T-helper 17 cell (primary cell): ENCODE results near the gene TMEM139. TPM values are rescaled to one million over a fixed set of nuclear protein-coding genes. Genes with fewer than 3 reads are reported as not detected.
"Not testable (repeated sequence)": the region's sequence is repeated elsewhere in the genome, so short reads cannot be mapped to it uniquely, and the experiment has no call there.

ENCODE experiments used
- ATAC-seq: fragments of 150-1000 bp; cut with Tn5 transposase; 2 replicates; pipeline ENCODE4 v1.10.0; 2021; ENCODE audit warnings: mild to moderate bottlenecking, moderate library complexity
- DNase-seq, 3 donors: peaks; one replicate each; pipeline versions ENCODE4 v3.0.0 to v3.0.0-alpha.2; 2020 to 2021
- H3K9me3 ChIP-seq: one replicate; pipeline ENCODE4 v1.7.0; 2013; ENCODE audit warnings: low read length, mild to moderate bottlenecking; ENCODE audit not compliant: control insufficient read depth, poor library complexity, severe bottlenecking
- H3K27ac Mint-ChIP-seq: one replicate; pipeline ENCODE4 v1.8.0; 2022; ENCODE audit warnings: mild to moderate bottlenecking, moderate library complexity, mixed read lengths
- H3K27me3 Mint-ChIP-seq: one replicate; pipeline ENCODE4 v1.8.0; 2022; ENCODE audit warnings: mixed read lengths
- H3K36me3 Mint-ChIP-seq: one replicate; pipeline ENCODE4 v1.8.0; 2022; ENCODE audit warnings: low read depth, mixed read lengths
- H3K4me1 Mint-ChIP-seq: one replicate; pipeline ENCODE4 v1.8.0; 2022; ENCODE audit warnings: mild to moderate bottlenecking, mixed read lengths
- H3K4me3 Mint-ChIP-seq: one replicate; pipeline ENCODE4 v1.8.0; 2022; ENCODE audit warnings: mild to moderate bottlenecking, moderate library complexity, mixed read lengths
- total RNA-seq, 4 donors: library from RNA in 2 of 4; stranded (reverse) in 2 of 4; gene quantifications; one replicate each; pipeline ENCODE4 v1.2.3 and lab custom pipeline; 2022 to 2026

TMEM139 gene
- total RNA-seq, 2 donors from 2014 or later: 0.77 to 0.86 TPM

DNA sequence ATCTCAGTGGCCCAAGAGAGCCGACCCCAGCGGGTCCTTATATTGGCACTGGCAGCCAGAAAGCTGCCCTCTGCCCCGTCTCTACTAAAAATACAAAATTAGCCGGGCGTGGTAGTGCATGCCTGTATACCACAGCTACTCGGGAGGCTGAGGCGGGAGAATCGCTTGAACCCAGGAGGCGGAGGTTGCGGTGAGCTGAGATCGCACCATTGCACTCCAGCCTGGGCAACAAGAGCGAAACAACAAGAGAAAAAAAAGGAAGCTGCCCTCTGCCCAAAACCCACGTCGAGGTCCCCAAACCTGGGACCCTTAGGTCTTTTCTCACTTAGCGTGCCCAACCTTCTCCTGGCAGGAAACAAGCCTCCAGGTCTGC is 20.6 kb upstream of the TMEM139 start:
- H3K9me3 ChIP-seq, H3K27me3 Mint-ChIP-seq, ATAC-seq, DNase-seq: not testable (repeated sequence)
- Mint-ChIP-seq H3K4me3 (peak overlapping the region; percentile 97), H3K4me1 (peaks cover 38% of the 10 kb centered on the region), H3K36me3 (peaks cover 13% of the 10 kb centered on the region), H3K27ac (peak overlapping the region; percentile 96)

- no peaks in the 10 kb centered on the region for H3K9me3 ChIP-seq
- DNase-seq (no peak), ATAC-seq (no peak)
- H3K27me3 Mint-ChIP-seq: no peaks in the 10 kb centered on the region
- peaks cover 15% of the 10 kb centered on the region for H3K36me3 Mint-ChIP-seq
- peaks cover 32% of the 10 kb centered on the region for H3K4me1 Mint-ChIP-seq
- H3K4me3 Mint-ChIP-seq: peak overlapping the region; percentile 97
- H3K27ac Mint-ChIP-seq: peak overlapping the region; percentile 96
These were observed 19.6 kb upstream of the TMEM139 start for GRCh38 chr7:143265017-143265693.

GRCh38 chr7:143269251-143269650 is 15.5 kb upstream of the TMEM139 start:
- H3K27ac Mint-ChIP-seq: peak overlapping the region; percentile 89
- no peaks in the 10 kb centered on the region for H3K27me3 Mint-ChIP-seq
- no peak for DNase-seq
- no peaks in the 10 kb centered on the region for H3K9me3 ChIP-seq
- peaks cover 28% of the 10 kb centered on the region for H3K4me1 Mint-ChIP-seq
- no peak for ATAC-seq
- H3K4me3 Mint-ChIP-seq: no peak overlapping the region
- H3K36me3 Mint-ChIP-seq: peaks cover 13% of the 10 kb centered on the region

GRCh38 chr7:143271240-143271639 is 13.5 kb upstream of the TMEM139 start:
- DNase-seq (no peak), ATAC-seq (no peak)
- peaks cover 2% of the 10 kb centered on the region for H3K36me3 Mint-ChIP-seq
- no peaks in the 10 kb centered on the region for H3K27me3 Mint-ChIP-seq
- H3K27ac Mint-ChIP-seq: peak overlapping the region; percentile 87
- peaks cover 11% of the 10 kb centered on the region for H3K4me1 Mint-ChIP-seq
- H3K4me3 Mint-ChIP-seq: no peak overlapping the region
- H3K9me3 ChIP-seq: no peaks in the 10 kb centered on the region

GRCh38 chr7:143272871-143273270 is 11.9 kb upstream of the TMEM139 start:
- Mint-ChIP-seq H3K36me3 (peaks cover 2% of the 10 kb centered on the region), H3K27ac (peak overlapping the region; percentile 87)
- no peak for ATAC-seq

DNA sequence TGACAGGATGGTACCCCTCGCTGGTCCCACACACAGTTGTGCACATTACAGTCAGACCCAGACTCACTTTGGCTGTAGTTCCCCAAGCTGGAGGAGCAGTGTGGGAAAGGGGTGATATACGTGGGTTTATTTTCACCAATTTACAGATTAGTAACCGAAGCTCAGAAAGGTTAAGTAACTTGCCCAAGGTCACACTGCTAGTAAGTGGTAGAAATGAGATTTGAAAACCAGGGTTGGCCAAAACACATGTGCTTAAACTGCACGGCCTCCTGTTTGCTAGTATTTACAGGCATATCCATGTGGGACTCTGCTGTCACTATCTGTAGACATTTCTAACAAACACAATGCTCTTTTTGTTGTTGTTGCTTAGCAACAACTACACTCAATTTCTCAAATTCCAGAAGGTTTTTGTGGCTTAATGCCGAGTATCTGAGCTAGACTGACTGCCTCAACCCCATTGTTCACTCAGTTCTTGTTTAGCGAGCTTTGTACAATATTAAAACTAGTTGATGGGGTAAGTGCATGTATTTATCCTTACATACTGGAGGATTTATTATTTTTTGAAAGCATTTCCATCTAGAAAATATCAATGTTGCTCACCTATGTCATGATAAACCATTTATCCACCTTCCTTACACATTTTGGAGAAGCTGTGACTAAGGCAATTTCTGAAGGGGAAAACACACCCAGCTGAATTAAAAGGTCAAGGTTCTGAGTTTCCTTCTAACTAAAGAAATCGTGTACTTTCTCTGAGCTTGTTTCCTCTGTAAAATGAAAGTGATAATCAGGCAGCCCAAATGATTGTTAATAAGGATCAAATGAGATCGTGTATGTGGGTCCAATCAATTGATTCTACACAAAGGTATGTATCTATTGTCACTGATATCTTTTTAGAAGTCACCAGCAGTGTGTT is 5.3 kb upstream of the TMEM139 start:
- H3K36me3 Mint-ChIP-seq: no peaks in the 10 kb centered on the region
- peak; percentile 88 for ATAC-seq
- peaks cover 31% of the 10 kb centered on the region for H3K4me1 Mint-ChIP-seq
- H3K9me3 ChIP-seq: no peaks in the 10 kb centered on the region
- H3K27ac Mint-ChIP-seq: peak overlapping the region; percentile 96
- no peaks in the 10 kb centered on the region for H3K27me3 Mint-ChIP-seq
- DNase-seq: no peak
- peak overlapping the region; percentile 87 for H3K4me3 Mint-ChIP-seq

More at GRCh38 chr7:143272871-143273270, 11.9 kb upstream of the TMEM139 start:
- H3K9me3 ChIP-seq: no peaks in the 10 kb centered on the region
- Mint-ChIP-seq H3K4me1 (peaks cover 6% of the 10 kb centered on the region), H3K27me3 (no peaks in the 10 kb centered on the region), H3K4me3 (no peak overlapping the region)
- DNase-seq: no peak

- no peaks in the 10 kb centered on the region for H3K9me3 ChIP-seq
- peak; percentile 9 for ATAC-seq
- H3K27me3 Mint-ChIP-seq: no peaks in the 10 kb centered on the region
- peak overlapping the region; percentile 96 for H3K27ac Mint-ChIP-seq
- peaks cover 33% of the 10 kb centered on the region for H3K4me1 Mint-ChIP-seq
- no peak for DNase-seq
- peak overlapping the region; percentile 87 for H3K4me3 Mint-ChIP-seq
- H3K36me3 Mint-ChIP-seq: no peaks in the 10 kb centered on the region
These were observed 4.6 kb upstream of the TMEM139 start for GRCh38 chr7:143280160-143280559.

GRCh38 chr7:143280566-143280965 is 4.2 kb upstream of the TMEM139 start:
- no peak for ATAC-seq
- H3K27ac Mint-ChIP-seq: peak overlapping the region; percentile 96
- H3K4me3 Mint-ChIP-seq: no peak overlapping the region
- H3K9me3 ChIP-seq: no peaks in the 10 kb centered on the region
- no peaks in the 10 kb centered on the region for H3K36me3 Mint-ChIP-seq
- H3K27me3 Mint-ChIP-seq: no peaks in the 10 kb centered on the region
- H3K4me1 Mint-ChIP-seq: peaks cover 33% of the 10 kb centered on the region
- DNase-seq: no peak

- no peak overlapping the region for H3K4me3 Mint-ChIP-seq
- no peaks in the 10 kb centered on the region for H3K36me3 Mint-ChIP-seq
- no peaks in the 10 kb centered on the region for H3K27me3 Mint-ChIP-seq
- H3K9me3 ChIP-seq: no peaks in the 10 kb centered on the region
- no peak for ATAC-seq
- DNase-seq: no peak
- H3K4me1 Mint-ChIP-seq: peaks cover 35% of the 10 kb centered on the region
- H3K27ac Mint-ChIP-seq: peak overlapping the region; percentile 96
These were observed 3.2 kb upstream of the TMEM139 start for GRCh38 chr7:143281529-143281928.

GRCh38 chr7:143282124-143282523 is 2.6 kb upstream of the TMEM139 start:
- Mint-ChIP-seq H3K27ac (no peak overlapping the region), H3K36me3 (no peaks in the 10 kb centered on the region), H3K4me3 (no peak overlapping the region), H3K4me1 (peaks cover 38% of the 10 kb centered on the region), H3K27me3 (no peaks in the 10 kb centered on the region)
- DNase-seq: no peak
- no peak for ATAC-seq
- no peaks in the 10 kb centered on the region for H3K9me3 ChIP-seq

GRCh38 chr7:143283381-143283780 is 1.4 kb upstream of the TMEM139 start:
- Mint-ChIP-seq H3K27me3 (no peaks in the 10 kb centered on the region), H3K27ac (peak overlapping the region; percentile 66), H3K36me3 (no peaks in the 10 kb centered on the region), H3K4me1 (peaks cover 41% of the 10 kb centered on the region), H3K4me3 (peak overlapping the region; percentile 65)
- ATAC-seq: no peak
- H3K9me3 ChIP-seq: no peaks in the 10 kb centered on the region
- DNase-seq: no peak

GRCh38 chr7:143285470-143285778 is 666 bp downstream of the TMEM139 start:
- H3K36me3 Mint-ChIP-seq: peaks cover 3% of the 10 kb centered on the region
- peaks cover 40% of the 10 kb centered on the region for H3K4me1 Mint-ChIP-seq
- H3K4me3 Mint-ChIP-seq: no peak overlapping the region
- H3K9me3 ChIP-seq: no peaks in the 10 kb centered on the region
- ATAC-seq (no peak), DNase-seq (no peak)
- H3K27me3 Mint-ChIP-seq: no peaks in the 10 kb centered on the region
- H3K27ac Mint-ChIP-seq: no peak overlapping the region

- DNase-seq (no peak), ATAC-seq (no peak)
- no peaks in the 10 kb centered on the region for H3K27me3 Mint-ChIP-seq
- no peak overlapping the region for H3K4me3 Mint-ChIP-seq
- H3K36me3 Mint-ChIP-seq: peaks cover 3% of the 10 kb centered on the region
- peaks cover 41% of the 10 kb centered on the region for H3K4me1 Mint-ChIP-seq
- no peaks in the 10 kb centered on the region for H3K9me3 ChIP-seq
- no peak overlapping the region for H3K27ac Mint-ChIP-seq
These were observed 1.2 kb downstream of the TMEM139 start for GRCh38 chr7:143285806-143286521.
